A172 (cell line): ENCODE measurements around the gene TENT5C. TPM values are rescaled to one million over a fixed set of nuclear protein-coding genes. Genes with fewer than 3 reads are reported as not detected.
"Not testable (repeated sequence)": the region's sequence is repeated elsewhere in the genome, so short reads cannot be mapped to it uniquely, and the experiment has no call there.

Experiments
- DNase-seq: peaks from one replicate; pipeline ENCODE4 v3.0.0-alpha.2; 2015; ENCODE audit warnings: low spot score
- total RNA-seq: library from RNA; depleted of rRNA; stranded (reverse); fragments of >200 nt; shearing (Covaris generic); gene quantifications from 2 replicates; pipeline ENCODE4 v1.2.3, GENCODE V29; 2014; rRNA removed

TENT5C gene
- 0.12 and 0.31 TPM in 2 replicates for total RNA-seq

DNA sequence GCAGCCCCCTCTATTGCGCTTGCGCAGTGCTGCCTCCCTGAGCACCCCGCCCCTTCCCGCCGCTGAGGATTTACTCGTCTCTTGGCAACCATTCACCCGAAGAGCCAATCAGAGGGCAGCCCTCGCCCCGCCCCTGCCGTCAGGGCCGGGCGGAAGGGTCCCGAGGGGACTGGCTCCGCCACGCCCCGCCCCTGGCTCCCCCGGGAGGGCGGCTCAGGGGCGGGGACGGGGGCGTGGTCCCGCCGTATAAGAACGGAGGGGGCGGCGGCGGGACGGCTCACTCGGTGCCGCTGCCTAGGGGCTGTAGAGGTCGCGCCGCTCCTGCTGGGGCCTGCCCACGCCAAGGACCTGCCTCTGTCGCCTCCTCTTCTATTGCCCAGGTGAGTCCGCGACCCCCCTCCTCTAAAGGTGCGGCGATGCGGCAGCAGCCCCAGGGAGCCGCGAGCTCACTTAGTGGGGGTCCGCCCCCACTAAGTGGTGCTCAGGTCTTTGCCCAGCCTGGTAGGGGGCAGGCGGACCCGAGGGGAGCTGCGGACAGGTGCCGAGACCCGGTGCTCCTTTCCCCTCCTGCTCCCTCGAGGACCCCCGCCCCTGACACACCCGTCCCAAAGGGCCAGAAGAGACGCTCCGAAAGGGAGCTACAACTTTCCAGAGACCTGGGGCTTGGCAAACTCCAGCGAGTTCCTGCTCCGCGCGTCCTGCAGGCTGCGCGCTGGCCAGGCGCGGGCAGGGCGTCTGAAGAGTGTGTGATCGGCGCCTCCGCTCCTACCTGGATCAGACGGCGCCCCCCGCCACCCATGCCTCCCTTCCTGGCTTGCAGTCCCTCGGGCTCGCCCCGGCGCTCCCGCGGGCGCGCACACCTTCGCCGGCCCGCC, at the start of gene TENT5C:
Gene TENT5C, plus strand, starts transcription at position 275 of the 875 bp plus-strand sequence. CDS start 16,821 bp downstream, outside the sequence.
- peak; percentile 89 for DNase-seq

- DNase-seq: no peak
These were observed 49.5 kb upstream of the TENT5C start for GRCh38 chr1:117556341-117556740.

DNA sequence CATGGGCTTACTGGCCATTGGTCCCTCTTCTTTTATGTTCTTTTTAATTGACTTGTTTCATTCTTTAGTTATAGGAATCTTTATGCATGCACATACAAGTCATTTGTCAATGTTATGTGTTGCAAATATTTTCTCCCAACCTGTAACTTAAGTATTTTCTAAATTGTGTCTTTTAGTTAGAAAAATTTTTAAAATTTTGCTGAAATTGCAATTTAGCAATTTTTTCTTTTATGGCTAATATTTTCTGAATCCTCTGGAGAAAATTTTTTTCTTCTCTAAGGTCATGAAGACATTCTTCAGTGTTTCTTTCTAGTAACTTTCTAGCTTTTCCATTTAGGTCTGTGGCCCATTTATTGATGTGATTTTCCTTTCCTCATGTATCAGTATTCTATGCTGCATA, 48.9 kb upstream of the TENT5C start:
- no peak for DNase-seq

GRCh38 chr1:117558451-117558850, 47.4 kb upstream of the TENT5C start:
- not testable (repeated sequence) for DNase-seq

DNA sequence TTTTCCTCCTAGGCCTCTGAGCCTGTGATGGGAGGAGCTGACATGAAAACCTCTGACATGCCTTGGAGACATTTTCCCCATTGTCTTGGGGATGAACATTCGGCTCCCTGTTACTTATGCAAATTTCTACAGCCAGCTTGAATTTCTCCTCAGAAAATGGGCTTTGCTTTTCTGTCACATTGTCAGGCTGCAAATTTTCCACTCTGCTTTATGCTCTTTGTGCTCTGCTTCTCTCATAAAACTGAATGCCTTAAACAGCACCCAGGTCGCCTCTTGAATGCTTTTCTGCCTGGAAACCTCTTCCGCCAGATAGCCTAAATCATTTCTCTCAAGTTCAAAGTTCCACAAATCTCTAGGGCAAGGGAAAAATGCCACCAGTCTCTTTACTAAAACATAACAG, 46.7 kb upstream of the TENT5C start:
- DNase-seq: no peak

DNA sequence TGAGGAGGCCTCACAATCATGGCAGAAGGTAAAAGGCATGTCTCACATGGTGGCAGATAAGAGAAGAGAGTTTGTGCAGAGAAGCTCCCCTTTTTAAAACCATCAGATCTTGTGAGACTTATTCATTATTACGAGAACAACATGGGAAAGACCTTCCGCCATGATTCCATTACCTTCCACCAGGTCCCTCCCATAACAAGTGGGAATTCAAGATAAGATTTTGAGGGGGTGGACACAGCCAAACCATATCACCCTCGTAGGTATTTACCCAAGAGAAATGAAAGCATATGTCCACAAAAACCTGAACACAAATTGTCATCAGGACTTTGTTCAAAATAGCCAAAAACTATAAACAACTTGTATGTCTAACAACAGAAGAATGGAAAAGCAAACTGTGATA, 45.9 kb upstream of the TENT5C start:
- DNase-seq: no peak

GRCh38 chr1:117561071-117561470, 44.8 kb upstream of the TENT5C start:
- DNase-seq: no peak

- no peak for DNase-seq
These were observed 44.3 kb upstream of the TENT5C start for GRCh38 chr1:117561551-117561950.

DNA sequence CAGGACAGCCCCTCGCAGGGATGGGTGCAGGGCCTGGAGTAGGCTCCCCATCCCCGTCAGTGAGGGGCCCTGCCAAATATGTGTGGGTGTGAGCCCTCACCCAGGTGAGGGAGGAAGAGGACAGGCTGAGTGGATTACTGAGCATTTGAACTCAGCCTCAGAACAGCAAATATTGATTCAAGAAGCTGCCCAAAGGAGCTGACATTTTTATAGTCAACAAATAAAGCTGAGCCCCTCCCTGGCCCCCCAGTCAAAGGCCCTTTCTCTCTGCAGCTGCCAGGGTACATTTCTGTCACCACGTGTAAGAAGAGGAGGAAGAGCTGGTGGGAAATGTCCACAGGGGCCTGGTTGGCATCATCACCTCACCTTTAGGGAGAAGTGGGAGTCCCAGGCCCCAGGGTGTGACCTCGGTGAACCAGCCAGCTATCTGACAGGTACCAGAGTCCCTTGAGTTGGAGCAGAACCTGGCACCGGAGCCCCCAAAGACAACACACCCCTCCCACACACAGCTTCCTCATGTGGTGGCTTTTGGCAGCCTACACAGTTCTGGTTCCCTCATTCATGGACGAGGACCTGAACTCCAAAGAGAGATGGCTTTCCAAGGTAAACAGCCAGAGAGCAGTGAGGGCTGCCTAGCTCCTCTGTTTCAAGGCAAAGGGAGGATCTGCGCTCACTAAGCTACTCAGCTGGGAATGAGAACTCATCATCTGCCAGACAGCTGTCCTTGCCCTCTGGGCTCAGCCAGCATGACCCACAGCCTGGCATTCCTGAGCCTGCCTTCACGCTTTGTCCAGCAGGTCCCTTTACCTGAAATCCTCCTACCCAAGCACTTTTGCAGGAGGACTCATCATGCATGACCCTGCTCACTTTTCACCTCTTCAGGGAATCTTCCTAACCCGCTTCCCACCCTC, 43.0 kb upstream of the TENT5C start:
- DNase-seq: no peak

DNA sequence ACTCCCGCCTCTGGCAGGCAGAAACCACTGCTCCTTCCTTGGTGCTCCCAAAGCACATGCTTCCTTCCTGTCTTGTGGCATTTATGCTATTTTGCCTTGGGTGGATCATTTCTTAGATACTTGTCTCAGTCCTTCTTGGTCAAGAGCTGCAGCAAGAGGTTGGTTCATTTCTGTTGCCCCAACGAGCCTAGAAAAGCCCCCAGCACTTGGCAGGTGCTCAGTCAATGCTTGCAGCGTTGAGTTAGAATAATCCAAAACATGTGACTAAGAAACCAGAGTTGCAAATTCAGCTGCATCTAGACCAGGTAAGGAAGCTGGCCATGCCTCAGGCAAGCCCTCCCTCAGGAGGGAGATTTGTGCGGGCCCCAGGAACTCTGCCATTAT, 42.4 kb upstream of the TENT5C start:
- no peak for DNase-seq

DNA sequence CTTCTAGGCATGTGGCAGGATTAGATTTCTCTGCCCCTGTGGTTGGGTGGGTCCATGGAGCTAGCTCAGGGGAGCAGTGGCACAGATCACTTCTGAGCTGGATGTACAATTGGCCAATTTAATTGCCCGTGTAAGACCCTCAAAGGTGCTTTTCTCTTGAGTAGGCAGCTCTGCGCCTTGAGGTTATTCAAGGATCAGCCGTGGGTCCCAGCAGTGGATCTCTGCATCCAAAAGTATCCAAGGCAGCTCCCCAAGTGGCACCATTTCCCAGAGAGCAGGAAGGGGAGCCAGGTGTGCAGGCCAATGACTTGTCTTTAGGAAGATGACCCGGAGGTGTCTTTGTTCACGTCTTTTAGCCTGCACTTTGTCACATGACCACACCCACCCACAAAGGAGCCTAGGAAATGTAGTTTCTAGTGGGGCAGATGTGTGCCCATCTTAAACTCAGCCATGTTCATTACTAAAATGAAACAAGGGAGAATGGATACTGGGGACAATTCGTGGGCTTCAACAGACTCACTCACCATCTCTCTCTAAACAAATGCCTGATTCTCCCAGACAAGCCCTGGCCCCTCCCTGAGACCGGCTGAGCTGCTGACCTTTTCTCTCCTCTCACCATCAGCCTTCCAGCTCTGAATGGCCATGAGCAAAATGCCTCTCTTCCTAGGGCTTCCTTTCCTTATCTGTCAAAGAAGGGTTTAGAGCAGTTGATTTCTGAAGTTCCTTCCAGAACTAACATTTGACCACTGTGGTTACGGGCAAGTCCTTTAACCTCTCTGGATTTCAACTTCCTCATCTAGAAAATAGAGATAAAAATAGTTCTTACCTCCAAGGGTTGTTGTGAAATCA, 41.4 kb upstream of the TENT5C start:
- DNase-seq: no peak

DNA sequence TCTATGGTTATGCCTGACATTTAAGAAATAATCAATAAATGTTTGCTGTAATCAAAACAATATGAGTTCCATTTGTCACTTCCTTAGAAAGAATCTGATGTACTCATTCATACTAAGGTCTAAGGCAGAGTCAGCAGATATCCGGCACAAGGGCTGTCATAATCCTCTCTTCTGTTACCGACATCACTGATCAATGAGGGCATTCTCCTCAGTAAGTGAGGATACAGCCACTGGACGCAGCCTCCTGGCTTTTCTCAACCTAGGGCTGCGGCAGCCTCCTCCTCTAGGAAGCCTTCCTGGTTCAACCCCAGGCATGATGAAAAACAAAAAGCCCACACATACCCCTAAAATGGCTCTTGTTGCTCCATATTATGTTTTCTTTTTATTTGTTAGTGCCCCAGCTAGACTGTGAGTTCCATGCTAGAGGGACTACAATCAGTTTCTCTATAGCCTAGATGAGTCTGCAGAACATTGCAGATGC, 40.7 kb upstream of the TENT5C start:
- DNase-seq: no peak

GRCh38 chr1:117565745-117566455, 39.9 kb upstream of the TENT5C start:
- no peak for DNase-seq

DNA sequence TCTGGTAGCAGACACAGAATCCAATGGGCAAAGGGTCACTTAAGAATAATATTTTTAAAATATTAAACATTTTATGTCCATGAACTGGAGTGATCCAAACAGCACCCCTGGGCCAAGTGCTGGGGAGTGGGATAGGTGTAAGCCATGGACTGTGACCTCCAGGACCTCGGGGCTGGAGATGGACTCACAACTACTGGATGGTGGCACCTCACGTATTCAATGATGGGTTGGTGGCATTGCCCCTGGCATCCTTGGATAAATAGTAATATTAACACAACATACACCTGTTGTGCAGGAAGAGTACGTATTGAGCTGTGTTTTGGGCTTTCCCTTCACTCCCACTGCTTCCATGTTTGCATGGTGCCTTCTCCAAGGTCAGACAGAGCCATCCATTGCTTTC, 39.3 kb upstream of the TENT5C start:
- DNase-seq: no peak

DNA sequence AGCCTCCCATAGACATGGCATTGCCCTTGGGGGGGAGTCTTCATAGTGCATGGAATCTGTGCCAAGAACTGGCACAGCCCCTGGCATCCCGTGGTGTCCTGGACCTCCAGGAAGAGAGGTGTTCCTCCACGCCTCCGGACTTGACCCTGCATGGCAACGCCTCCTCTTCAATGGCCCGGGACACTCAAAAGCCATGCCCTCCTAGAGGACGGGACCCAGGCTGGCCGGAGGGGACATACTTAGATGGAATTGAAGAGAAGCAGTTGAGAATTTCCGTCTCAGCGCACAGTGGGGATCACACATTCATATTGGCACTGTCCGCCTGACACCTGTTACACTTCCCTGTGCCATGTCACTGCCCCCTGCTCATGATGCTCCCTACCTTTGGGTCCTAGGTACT, 38.4 kb upstream of the TENT5C start:
- DNase-seq: no peak

DNA sequence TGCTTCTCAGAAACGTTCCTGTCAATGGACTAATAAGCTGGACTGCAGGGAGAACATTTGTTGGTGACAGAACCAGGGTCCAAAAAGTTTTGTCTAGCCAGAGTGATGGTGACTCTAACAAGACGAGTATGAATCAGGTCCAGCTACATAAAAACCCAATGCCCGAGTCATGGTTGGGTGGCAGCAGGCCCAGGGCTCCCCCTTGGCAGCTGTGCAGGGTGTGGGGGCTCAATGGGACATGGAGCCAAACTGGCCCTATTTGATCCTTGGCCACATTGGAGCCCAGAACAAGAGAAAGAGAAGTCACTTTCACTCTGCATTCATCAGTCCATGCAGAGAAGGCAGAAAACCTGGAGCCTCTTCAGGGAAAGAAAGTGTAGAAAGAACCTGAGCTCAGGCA, 37.9 kb upstream of the TENT5C start:
- no peak for DNase-seq

DNA sequence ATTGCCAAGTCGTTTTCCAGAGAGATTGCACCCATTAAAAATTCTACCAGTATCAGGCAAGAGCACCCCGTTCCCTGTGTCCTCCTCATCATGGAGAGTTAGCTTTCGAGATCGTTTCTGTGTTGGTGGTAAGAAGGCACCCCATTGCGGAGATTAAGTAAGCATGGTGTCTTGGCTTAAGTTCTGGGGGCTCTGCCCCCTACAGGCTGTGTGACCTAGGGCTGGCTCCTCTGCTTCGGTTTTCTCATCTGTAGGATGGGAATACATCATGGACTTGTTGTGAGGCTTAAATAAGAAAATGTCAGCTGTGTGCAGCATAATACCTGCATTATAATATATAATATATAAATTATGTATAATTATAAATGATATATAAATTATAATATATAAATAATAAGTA, 36.8 kb upstream of the TENT5C start:
- no peak for DNase-seq

DNA sequence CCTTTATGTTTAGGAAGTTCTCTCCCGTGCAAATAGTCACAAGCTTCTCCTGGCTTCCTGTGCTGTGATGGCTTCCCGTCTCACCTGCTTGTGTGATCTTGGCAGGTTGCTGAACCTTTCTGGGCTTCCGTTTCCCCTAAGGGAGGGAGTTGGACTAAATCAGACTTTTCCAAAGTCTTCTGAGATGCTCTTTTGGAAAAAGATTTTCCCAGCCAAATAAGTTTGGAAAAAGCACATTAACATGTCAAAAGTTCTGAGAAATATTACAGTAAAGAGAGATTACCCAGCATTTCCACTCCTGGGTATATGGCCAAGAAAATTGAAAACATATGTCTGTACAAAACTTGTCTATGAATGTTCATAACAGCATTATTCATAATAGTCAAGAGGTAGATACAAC, 36.0 kb upstream of the TENT5C start:
- DNase-seq: no peak

- no peak for DNase-seq
These were observed 34.8 kb upstream of the TENT5C start for GRCh38 chr1:117570988-117571409.

- DNase-seq: no peak
These were observed 34.4 kb upstream of the TENT5C start for GRCh38 chr1:117571496-117571895.

GRCh38 chr1:117572546-117572945, 33.3 kb upstream of the TENT5C start:
- no peak for DNase-seq
